WI38 (cell line): Measurements from ENCODE around the gene SMIM35.
"Not testable (repeated sequence)": the region's sequence is repeated elsewhere in the genome, so short reads cannot be mapped to it uniquely, and the experiment has no call there.

ENCODE experiments used
- H3K4me3 ChIP-seq: 2 replicates; pipeline ENCODE4 v1.5.1; 2011; ENCODE audit warnings: low read depth, mild to moderate bottlenecking, control low read depth, low read length
- CTCF ChIP-seq: IDR thresholded peaks from 2 replicates; pipeline ENCODE4 v1.5.1; 2012; ENCODE audit warnings: low read depth, mild to moderate bottlenecking, control low read depth, low read length

Gene SMIM35

GRCh38 chr11:118010738-118011461 is 75.9 kb downstream of the SMIM35 start:
- no peak overlapping the region for H3K4me3 ChIP-seq

GRCh38 chr11:118009864-118010737 is 76.7 kb downstream of the SMIM35 start:
- no peak for TF ChIP-seq CTCF
- H3K4me3 ChIP-seq = no peak overlapping the region

More at GRCh38 chr11:118010738-118011461, 75.9 kb downstream of the SMIM35 start:
- TF ChIP-seq CTCF = no peak

GRCh38 chr11:118008271-118008911 is 78.4 kb downstream of the SMIM35 start:
- H3K4me3 ChIP-seq = no peak overlapping the region
- no peak for TF ChIP-seq CTCF

- H3K4me3 ChIP-seq = not testable (repeated sequence)
Observed at GRCh38 chr11:118007563-118008270, 79.0 kb downstream of the SMIM35 start.

- no peak overlapping the region for H3K4me3 ChIP-seq
- no peak for TF ChIP-seq CTCF
Observed at GRCh38 chr11:118007040-118007439, 79.7 kb downstream of the SMIM35 start.

GRCh38 chr11:118006153-118006534 is 80.6 kb downstream of the SMIM35 start:
- no peak overlapping the region for H3K4me3 ChIP-seq

More at GRCh38 chr11:118006153-118006534, 80.6 kb downstream of the SMIM35 start:
- no peak for TF ChIP-seq CTCF
